A673 (cell line): ENCODE results near the gene NUDT13.

ENCODE experiments used
- CTCF ChIP-seq: fragments of 300-800, 200-600 bp; sonication (generic); conservative IDR thresholded peaks from 2 replicates; pipeline ENCODE4 v1.5.1; 2017; ENCODE audit warnings: low read depth, mild to moderate bottlenecking, antibody characterized with exemption, low read length, moderate library complexity, mixed read lengths
- EZH2 ChIP-seq: fragments of 200-600 bp; sonication (generic); IDR thresholded peaks from 2 replicates; pipeline ENCODE4 v1.6.1; 2017; ENCODE audit warnings: borderline replicate concordance, low read depth, mild to moderate bottlenecking, mixed read lengths, antibody characterized with exemption, low read length; ENCODE audit not compliant: poor library complexity, severe bottlenecking

DNA sequence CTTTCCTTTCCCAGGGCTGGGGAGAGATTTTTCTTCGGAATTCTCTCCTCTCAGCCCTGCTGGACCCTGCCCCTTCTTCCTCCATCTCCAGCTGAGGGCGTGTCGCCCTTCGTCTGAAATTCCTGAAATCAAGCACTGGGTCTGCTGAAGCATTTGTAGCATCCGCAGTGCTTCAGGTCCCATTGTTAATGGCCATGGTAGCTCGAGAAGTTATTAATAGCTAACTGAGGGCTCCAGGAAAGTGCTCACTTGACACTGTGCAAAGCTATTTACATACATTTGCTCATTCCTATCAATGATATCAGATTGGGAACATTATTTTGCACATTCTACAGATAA is 58.2 kb downstream of the NUDT13 start:
- TF ChIP-seq CTCF (no peak), EZH2 (no peak)
